NCI-H2171 treated with DMSO at 0.1 percent for 48 hours (cell line): ENCODE measurements around the gene EXD2.
"Not testable (repeated sequence)": the region's sequence is repeated elsewhere in the genome, so short reads cannot be mapped to it uniquely, and the experiment has no call there.

Source experiments
- DNase-seq: peaks from one replicate; lab custom pipeline; 2025; lab: John Stamatoyannopoulos, UW

Gene EXD2

GRCh38 chr14:69193721-69194120 is 2.4 kb downstream of the EXD2 start:
- DNase-seq, result no peak

- no peak for DNase-seq
Observed at GRCh38 chr14:69199786-69200185, 8.5 kb downstream of the EXD2 start.

- no peak for DNase-seq
Observed at GRCh38 chr14:69204753-69205152, 13.5 kb downstream of the EXD2 start.

- DNase-seq, result no peak
Observed at GRCh38 chr14:69207435-69208041, 16.2 kb downstream of the EXD2 start.

- DNase-seq, result no peak
Observed at GRCh38 chr14:69208666-69209065, 17.4 kb downstream of the EXD2 start.

GRCh38 chr14:69214393-69214792 is 23.1 kb downstream of the EXD2 start:
- no peak for DNase-seq

- not testable (repeated sequence) for DNase-seq
Observed at GRCh38 chr14:69217663-69218062, 26.4 kb downstream of the EXD2 start.

GRCh38 chr14:69224946-69225345 is 33.6 kb downstream of the EXD2 start:
- no peak for DNase-seq

GRCh38 chr14:69226178-69226577 is 34.9 kb downstream of the EXD2 start:
- DNase-seq, result no peak

GRCh38 chr14:69226736-69227135 is 35.4 kb downstream of the EXD2 start:
- DNase-seq, result no peak

GRCh38 chr14:69231486-69231885 is 40.2 kb downstream of the EXD2 start:
- DNase-seq, result no peak

- no peak for DNase-seq
Observed at GRCh38 chr14:69232388-69232787, 41.1 kb downstream of the EXD2 start.

GRCh38 chr14:69234106-69234505 is 42.8 kb downstream of the EXD2 start:
- no peak for DNase-seq

- no peak for DNase-seq
Observed at GRCh38 chr14:69235708-69236107, 44.4 kb downstream of the EXD2 start.

GRCh38 chr14:69237142-69237541 is 45.8 kb downstream of the EXD2 start:
- no peak for DNase-seq

GRCh38 chr14:69237584-69237983 is 46.3 kb downstream of the EXD2 start:
- DNase-seq, result no peak

- no peak for DNase-seq
Observed at GRCh38 chr14:69238883-69239282, 47.6 kb downstream of the EXD2 start.

- no peak for DNase-seq
Observed at GRCh38 chr14:69240527-69241173, 49.4 kb downstream of the EXD2 start.

GRCh38 chr14:69241577-69241976 is 50.3 kb downstream of the EXD2 start:
- no peak for DNase-seq

- peak; percentile 83 for DNase-seq
Observed at GRCh38 chr14:69242311-69243224, 51.3 kb downstream of the EXD2 start.

- no peak for DNase-seq
Observed at GRCh38 chr14:69244946-69245345, 53.6 kb downstream of the EXD2 start.

- DNase-seq, result peak; percentile 100
Observed at GRCh38 chr14:69246331-69246730, 55.0 kb downstream of the EXD2 start.
